DOHH2 (cell line): ENCODE measurements around the gene RGS2.

Experiments
- CTCF ChIP-seq: fragments of 200-600 bp; sonication (generic); IDR thresholded peaks from one replicate; pipeline ENCODE4 v1.5.1; 2014; ENCODE audit warnings: antibody characterized with exemption, mild to moderate bottlenecking, low read depth, low read length; ENCODE audit not compliant: poor library complexity, severe bottlenecking
- EZH2phosphoT487 ChIP-seq: fragments of 200-600 bp; sonication (generic); IDR thresholded peaks from 2 replicates; pipeline ENCODE4 v1.6.1; 2017; ENCODE audit warnings: borderline replicate concordance, mild to moderate bottlenecking, antibody characterized with exemption, low read length, moderate library complexity, mixed read lengths

- TF ChIP-seq CTCF (no peak), EZH2phosphoT487 (no peak)
Measured at GRCh38 chr1:192852001-192852947, 43.4 kb downstream of the RGS2 start.
